GM21737 (cell line): ENCODE results near the gene PTPN9.
"Not testable (repeated sequence)": the region's sequence is repeated elsewhere in the genome, so short reads cannot be mapped to it uniquely, and the experiment has no call there.

Experiments used
- ATAC-seq: cut with Tn5 transposase; IDR thresholded peaks from one replicate; pipeline ENCODE4 v1.9.1; 2021; ENCODE audit warnings: mild to moderate bottlenecking, moderate library complexity; ENCODE audit not compliant: unreplicated experiment

The PTPN9 gene

DNA sequence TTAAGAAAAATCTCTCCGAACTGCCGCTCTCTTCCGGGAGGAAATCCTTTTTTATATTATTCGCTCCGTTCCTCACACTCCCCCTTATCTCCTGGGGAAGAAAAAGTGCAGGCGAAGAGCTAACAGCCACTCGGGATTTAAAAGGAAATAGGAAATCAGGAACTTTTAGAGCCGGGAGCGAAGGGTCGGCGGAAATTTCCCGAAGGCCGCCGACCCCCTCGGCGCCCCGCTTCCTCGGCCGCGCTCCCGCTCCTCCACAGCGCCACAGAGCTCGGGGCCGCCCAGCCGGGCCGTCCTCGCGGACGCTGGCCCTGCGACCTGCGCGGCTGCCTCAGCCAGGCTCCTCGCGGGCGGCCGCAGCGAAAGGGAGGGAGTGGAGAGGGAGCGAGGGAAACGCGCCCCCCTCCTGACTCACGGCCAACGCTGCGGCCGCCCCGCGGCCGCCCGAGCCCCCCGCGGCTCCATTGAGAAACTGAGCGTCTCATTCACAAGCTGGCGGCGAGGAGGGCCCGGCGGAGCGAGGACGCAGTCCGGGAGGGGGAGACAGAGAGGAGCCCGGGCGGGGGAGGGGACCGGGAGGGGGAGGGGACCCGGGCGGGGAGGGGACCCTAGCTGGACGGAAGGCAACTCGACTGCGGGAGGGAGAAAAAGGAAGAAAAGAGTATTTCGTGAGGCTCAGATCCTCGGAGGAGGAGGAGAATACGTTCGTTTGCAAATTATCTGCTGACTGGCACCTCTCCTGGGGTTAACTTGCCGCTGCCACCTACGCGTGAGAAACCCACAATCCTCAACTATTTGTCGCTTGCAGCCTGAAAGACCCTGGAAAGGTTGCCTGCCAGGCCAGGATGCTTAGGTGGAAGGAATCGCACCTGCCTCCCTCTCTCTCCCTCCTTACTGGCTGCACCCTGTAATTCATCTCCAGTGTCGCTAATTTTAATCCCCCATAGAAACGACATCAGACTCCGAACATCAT is at the start of gene PTPN9:
TSS of gene PTPN9 (minus strand) at position 368 of the 973 bp plus-strand sequence. CDS start 539 bp downstream, outside the sequence.
- peak; percentile 65 for ATAC-seq

DNA sequence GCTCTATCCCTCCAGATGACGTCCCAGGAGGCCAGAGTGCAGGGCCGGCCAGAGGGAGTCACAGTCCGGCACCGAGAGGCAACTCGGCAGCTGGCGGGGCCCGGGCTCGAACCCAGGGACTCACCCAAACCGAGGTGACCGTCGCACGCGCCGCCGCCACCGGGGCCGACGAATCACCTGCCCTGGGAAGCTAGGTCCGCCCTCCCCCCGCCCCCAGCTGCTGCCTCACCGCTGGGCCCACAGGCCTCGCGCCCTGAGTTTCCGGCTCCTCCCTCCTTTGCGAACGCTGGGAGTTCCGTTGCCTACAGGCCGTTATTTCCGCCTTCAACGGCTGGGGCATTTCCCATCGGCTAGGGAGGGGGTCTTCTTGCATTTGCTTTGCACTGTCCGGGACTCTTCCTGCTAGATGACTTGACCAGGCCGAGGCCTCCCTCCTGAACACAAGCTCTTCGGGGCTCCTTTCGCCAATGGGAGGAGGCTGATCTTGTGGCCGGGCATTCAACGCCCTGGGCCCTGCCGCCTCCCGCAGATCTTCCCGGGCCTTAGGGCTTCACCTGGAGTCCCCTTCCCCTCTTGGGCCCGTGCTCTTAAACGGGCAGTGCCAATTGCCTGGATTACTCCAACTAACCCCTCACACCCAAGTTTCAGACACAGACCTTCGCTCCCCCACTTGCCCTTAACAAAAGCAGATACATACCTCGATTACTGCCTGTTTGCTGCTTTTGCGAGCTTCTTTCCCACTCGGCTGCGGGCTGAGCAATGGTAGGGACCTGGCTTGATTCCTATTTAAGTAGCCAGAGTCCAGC is 46.6 kb upstream of the PTPN9 start, which contains the start of gene SNUPN:
TSS of gene SNUPN (minus strand) at position 184 of the 806 bp plus-strand sequence. CDS start 4,674 bp downstream, outside the sequence.
- ATAC-seq, result peak; percentile 65

DNA sequence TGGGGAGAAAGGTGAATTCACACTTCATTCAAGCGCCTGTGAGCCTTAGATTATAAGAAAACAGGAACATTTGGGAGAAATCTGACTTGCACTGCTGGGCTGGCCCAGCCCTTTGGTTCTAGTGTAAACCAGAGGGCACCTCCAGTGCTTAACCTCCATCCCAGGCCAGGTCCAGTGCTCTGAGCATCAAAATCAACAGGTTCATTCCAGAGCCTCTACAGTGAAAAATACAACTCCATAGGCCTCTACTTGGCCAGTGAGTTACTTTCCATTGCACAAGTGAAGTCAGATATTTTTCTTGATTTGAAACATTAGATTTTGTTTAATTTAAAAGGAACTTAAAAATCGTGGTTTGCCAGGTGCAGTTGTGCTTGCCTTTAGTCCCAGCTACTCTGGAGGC is 43.4 kb upstream of the PTPN9 start:
- ATAC-seq, result no peak

DNA sequence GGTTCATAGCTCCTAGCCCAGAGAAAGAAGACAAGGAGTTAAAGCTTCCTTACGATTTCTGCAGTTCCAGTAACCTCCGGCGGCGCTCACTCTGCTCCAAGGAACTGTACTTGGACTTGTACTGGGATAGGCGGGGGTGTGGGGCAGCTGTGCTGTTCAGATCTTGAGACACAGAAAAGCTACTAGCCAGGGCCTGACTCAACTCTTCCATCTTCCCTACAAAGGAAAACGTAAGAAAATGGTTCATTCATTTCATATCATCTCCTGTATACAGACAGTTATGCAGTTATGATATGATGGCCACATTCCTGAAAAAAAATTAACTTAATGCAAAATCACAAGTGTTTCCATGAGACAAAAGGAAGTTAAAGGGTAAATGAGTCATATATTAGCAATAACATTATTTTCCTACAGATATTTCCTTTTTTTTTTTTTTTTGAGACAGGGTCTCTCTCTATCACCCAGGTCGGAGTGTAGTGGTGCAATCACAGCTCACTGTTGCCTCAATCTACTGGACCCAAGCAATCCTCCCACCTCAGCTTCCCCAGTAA is 41.8 kb upstream of the PTPN9 start:
- no peak for ATAC-seq

DNA sequence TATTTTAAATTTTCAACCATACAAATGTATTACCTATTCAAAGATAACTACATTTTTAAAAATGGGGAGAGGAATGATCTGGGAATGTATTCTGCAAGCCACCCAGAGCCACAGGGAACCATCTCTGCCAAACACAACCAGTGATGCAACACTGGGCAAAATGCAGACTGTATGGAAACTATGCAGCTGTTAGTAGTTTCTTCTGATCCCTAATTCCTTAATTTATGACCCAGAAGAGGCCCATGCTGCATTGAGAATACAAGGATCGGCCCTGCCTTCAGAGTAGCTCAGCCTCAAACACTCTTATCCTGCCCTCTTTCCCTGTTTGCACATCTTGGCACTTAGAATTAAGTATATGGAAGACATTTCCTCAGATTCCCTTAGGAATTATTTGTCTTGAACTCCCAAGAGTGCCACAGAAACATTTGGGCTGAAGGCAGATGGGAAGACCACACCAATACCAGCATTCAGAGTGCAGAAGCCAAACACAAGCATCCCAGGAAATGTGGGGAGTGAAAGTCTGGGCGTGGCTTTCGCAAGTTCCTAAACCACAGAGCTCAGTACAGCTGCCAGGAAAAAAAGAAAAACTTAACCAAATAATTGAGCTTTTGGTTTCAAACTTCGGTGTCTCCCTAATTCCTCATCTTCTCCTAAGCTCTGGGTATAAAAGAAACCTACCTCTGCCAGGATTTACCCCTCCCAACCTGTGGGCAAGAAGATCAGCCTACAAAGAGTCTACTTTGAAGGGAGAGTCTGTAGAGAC is 41.1 kb upstream of the PTPN9 start:
- ATAC-seq, result no peak

DNA sequence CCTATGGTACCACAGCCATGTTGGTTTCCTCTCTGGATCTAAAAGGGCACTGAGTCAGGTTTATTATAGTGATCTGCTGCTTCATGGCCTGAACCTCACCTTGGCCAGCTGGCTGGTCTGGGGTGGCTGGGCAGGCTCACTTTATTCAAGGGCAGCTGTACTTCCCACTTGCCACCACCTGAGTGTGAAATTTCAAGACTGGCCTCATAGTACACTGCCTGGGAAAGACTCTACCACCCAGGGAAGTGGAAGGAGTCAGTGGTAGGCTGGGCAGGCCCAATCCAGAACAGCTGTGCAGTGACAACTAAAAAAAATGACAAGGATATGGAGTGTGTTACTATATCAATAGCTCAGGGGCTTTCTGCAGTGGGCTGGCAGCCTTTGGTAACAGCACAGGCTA is 37.7 kb upstream of the PTPN9 start:
- no peak for ATAC-seq

DNA sequence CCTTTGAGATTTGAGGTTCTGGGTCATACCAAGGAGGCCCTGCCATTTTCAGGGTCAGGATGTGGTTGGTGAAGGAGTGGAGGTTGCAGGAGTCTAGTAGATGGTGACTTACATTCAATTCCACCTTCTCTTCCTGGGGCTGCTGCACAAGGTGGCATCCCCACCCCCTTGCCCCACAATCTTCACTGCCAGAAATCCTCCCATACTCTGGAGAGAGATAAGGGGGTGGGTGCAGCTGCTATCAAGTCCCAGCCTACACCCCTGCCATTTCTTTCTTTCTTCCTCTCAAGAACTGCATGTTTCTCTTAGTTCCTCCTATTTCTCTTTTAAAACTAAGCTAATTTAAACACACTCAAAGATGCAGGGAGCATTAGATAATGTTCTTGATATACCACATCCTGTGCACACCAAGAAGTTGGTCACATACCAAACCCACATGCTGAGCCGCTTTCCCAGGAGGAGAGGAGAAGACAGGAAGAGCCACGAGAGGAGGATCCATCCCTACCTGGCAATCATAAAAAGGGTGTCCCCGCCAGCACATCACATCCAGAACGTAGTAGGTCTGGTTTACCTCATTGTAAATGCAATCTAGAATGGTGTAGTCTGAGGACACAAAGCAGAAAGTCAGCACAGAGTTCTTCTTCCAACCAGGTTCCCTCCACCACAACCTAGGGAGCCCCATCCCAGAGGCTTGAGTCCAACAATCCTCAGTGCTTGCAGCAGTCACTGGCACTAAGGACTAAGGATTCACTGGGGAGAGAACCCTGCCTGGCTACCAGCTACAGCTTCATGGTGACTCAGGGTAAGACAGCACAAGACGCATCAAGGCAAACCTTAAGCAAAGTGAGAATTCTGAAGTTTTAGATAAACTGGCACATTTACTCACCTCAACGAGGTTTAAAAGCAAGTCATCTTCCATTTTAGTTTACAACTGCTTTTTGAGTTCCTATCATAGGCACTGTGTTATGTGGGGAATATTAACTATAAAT is 27.9 kb upstream of the PTPN9 start:
- no peak for ATAC-seq

DNA sequence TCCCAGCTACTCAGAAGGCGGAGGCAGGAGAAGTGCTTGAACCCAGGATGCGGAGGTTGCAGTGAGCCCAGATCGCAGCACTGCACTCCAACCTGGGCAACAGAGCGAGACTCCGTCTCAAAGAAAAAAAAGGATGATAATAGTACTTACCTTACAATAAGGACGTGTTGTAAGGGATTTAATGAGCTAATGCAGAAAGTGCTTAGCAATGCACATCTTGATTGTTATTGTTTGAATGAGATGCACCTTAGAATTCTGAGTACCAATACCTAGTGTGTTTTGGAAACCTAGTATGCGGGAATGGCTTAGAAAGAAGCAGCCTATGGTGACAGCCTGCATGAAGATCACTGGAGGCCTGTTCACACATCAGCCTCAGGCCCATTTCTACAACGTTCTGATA is 26.9 kb upstream of the PTPN9 start:
- ATAC-seq, result no peak

DNA sequence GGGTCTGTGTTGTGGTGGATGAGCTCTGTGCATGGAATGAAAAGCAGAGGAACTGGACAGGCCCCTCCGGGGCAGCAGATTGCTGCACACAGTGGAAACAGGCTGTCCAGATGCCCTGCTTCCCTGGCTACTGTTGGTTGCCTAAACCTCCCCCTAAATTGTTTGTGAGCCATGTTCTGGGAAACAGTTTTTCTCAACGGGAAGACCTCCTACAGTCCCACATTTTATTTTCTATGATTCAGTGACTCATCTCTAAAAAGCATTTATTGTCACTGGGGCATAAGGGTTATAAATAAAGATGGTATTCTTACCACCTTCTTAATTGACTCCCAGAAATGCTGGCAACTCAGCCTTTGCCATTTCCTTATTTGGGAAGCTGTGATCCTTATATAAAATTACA is 20.3 kb upstream of the PTPN9 start:
- ATAC-seq, result no peak

DNA sequence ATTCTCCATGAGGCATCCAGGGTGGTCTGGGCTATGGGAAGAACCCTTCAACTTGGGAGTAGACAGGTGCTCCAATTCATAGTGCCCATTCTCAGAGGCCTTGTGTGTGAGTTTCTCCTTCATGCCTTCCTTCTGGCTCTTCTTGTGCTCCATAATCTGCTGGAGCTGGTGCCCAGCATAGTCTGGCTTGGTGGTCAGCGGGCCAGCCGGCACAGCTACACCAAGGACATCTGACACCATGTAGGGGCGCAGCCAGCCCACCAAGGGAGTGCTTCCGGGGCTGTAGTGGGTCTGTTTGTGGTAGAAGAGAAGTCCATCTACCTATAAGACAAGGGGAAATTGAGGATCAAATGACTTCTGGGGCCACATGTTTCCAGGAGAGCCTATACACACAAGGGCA is 19.2 kb upstream of the PTPN9 start:
- no peak for ATAC-seq

DNA sequence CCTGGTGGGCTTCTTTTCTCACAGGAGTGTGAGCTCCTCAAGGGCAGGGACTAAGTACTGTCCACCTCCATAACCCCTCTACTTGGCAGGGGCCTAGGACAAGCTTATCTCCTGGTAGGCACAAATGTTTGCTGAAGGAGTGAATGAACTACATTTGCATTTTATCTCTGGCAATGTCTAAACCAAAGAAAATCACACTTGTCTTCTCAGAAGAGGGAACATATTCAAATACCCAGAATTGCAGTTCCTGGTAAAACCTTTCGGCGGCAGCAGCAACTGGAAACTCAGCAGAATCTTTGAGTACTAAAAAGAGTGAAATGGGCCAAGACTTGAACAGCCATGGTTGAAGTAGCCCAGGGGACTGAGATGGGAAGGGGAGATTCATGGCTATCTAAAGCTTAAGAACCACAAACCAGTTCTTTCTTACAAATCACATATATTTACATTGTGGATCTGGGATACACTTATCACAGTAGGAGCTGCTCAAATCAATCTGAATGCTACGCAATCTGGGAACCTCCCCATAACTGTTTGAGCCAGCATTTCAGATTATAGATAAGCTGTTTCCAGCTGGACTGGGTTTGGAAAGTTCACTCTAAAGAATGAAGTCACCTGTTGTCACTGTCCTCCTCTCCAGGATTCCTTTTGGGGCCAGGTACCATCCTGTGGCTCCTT is 18.7 kb upstream of the PTPN9 start:
- no peak for ATAC-seq

DNA sequence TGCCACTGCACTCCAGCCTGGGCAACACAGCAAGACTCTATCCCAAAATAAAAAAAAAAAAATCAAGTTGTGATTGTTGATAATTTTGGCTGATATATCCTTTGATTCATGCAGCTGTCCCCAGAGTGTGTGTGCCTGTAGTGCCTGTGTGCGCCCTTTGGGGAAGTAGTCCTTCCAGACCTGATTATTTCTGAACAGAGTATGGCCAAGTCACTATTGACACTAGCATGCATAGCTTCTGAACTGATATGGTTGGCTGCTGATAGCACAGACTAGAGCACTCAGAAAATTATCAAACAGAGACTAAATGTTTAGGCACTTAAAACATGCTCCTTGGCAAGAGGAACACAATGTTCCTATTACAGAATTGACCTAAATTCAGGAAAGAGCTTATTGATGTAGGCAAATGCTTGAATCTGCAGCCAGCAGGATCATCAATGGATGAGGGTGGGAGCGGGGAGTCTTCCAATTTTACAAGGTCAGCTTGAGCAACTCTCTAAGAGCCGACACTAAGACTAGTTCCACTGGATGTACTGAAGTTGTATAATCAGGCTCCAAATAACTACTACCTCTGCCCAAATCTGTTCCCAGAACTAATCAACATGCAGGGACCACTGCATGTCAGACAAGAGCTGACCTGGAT is 17.7 kb upstream of the PTPN9 start:
- no peak for ATAC-seq

DNA sequence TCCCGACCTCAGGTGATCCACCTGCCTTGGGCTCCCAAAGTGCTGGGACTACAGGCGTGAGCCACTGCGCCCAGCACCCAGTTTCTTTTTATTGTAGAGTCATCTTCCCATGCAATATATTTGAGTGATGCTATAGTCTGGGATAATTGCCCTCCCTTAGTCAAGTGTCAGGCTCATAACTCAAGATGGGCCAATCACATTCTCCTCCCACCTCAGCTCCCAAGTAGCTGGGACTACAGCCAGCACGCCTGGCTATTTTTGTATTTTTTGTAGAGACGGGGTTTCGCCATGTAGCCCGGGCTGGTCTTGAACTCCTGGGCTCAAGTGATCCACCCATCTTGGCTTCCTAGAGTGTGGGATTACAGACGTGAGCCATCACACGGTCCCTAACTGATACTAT is 15.2 kb upstream of the PTPN9 start:
- ATAC-seq, result no peak

DNA sequence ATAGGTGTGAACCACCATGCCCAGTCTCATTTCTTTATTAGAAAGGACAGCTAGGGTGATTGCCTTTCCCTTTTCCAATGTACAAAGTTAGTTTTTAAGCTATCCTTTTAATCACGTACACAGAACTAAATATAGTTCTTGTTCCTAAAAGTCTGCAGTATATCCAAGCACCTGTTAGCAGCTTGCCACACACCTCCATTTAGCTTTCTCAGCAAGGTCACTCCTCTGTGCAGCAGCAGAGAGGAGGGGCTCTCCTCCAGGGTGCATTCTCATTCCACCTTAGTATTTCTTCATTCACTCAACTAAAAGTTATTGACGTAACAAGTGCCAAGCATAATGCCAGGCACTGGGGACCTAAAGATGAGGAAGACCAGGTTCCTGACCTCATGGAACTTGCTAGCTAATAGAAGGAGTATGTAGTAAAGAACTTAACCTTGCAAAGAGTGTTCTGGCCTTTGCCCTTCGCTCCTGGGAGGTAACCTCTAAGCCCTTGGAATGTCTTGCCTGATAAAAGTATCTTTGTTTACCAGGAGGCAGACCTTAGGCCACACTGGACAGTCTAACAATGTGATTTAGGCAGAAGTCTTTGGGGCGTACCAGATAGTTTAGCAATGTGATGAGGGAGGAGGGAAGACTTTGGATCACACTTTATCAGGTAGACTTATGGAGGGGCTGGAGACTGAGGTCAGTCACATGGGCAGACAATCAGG is 12.7 kb upstream of the PTPN9 start:
- no peak for ATAC-seq

DNA sequence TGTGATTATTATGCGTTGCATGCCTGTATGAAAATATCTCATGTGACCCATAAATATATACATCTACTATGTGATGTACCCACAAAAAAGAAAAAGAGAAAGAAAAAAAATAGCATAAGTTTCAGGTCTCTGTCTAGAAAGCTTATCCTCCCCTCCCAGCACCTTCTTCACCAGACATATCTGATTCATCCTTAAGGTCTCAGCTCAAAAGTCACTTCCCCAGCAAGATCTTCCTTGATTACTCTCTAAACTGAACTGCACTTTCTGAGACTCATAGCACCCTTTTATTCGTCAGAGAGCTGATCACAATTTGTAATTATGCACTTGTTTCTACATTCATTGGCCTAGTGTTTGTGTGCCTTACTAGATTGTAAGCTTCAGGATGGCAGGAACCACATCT is 11.1 kb upstream of the PTPN9 start:
- no peak for ATAC-seq

DNA sequence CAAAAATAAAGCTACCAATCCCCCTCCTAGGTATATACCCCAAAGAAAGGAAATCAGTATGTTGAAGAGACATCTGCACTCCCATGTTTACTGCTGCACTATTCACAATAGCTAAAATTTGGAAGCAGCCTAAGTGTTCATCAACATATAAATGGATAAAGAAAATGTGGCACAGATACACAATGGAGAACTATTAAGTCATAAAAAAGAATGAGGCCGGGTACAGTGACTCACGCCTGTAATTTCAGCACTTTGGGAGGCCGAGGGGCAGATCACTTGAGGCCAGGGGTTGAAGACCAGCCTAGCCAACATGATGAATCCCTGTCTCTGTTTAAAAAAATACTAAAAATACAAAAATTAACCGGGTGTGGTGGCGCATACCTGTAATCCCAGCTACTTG is 10.0 kb upstream of the PTPN9 start:
- ATAC-seq, result no peak

DNA sequence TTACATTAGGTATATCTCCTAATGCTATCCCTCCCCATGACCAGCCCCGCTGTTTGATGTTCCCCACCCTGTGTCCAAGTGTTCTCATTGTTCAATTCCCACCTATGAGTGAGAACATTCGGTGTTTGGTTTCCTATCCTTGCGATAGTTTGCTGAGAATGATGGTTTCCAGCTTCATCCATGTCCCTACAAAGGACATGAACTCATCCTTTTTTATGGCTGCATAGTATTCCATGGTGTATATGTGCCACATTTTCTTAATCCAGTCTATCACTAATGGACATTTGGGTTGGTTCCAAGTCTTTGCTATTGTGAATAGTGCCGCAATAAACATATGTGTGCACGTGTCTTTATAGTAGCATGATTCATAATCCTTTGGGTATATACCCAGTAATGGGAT is 7.3 kb upstream of the PTPN9 start:
- not testable (repeated sequence) for ATAC-seq

DNA sequence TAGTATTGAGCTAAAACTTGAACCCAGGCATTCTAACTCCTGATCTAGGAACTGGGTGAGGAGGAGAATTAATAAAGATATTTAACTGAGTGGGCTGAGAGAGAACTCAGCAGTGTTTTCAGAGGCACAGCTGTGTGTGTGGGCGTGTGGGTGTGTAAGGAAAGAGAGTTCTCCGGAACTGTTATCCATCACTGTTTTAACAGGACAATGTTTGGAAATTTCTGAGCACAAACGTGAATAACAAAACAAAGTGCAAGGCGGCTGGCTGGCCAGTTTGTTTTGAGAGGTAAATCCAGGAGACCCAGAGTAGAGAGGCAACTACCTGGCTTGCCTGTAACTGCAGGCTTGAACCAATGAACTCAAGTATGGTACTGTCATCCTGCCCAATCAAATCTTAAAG is 5.0 kb upstream of the PTPN9 start:
- ATAC-seq, result no peak
